SU-DHL-6 (cell line): Measurements from ENCODE around the gene GNB2.

Experiments
- H2AFZ ChIP-seq: fragments of 200-600 bp; sonication (generic); 2 replicates; pipeline ENCODE4 v1.6.1; 2014; ENCODE audit warnings: low read depth, mild to moderate bottlenecking, moderate library complexity, mixed read lengths, antibody characterized with exemption, low read length; ENCODE audit not compliant: severe bottlenecking
- H3F3A ChIP-seq: fragments of 200-600 bp; shearing (Covaris generic); 2 replicates; pipeline ENCODE4 v1.6.0; 2016; ENCODE audit warnings: antibody characterized with exemption, mild to moderate bottlenecking; ENCODE audit not compliant: insufficient read depth
- H3K27ac ChIP-seq: fragments of 200-600 bp; sonication (generic); 2 replicates; pipeline ENCODE4 v1.5.1; 2016; ENCODE audit warnings: low read depth, mild to moderate bottlenecking, low read length, moderate library complexity, mixed read lengths
- H3K27me3 ChIP-seq: fragments of 200-600 bp; sonication (generic), shearing (Covaris generic); 2 replicates; pipeline ENCODE4 v1.6.0; 2014; ENCODE audit warnings: mild to moderate bottlenecking, low read length
- H3K36me3 ChIP-seq: fragments of 200-600 bp; sonication (generic); 2 replicates; pipeline ENCODE4 v1.6.1; 2014; ENCODE audit warnings: mild to moderate bottlenecking, low read length, mixed read lengths
- H3K4me2 ChIP-seq: fragments of 300-600, 200-600 bp; shearing (Covaris generic), sonication (generic); 2 replicates; pipeline ENCODE4 v1.6.0; 2014; ENCODE audit warnings: low read length, low read depth, mild to moderate bottlenecking; ENCODE audit not compliant: poor library complexity, severe bottlenecking
- H3K4me3 ChIP-seq: fragments of 200-600 bp; sonication (generic); 2 replicates; pipeline ENCODE4 v1.5.1; 2014; ENCODE audit warnings: antibody characterized with exemption, low read length, mild to moderate bottlenecking, mixed read lengths; ENCODE audit not compliant: insufficient read depth, poor library complexity, severe bottlenecking
- H3K79me2 ChIP-seq: fragments of 200-600 bp; sonication (generic); 2 replicates; pipeline ENCODE4 v1.6.1; 2014; ENCODE audit warnings: mild to moderate bottlenecking, low read length, moderate library complexity; ENCODE audit not compliant: insufficient read depth
- H3K9ac ChIP-seq: fragments of 200-600 bp; sonication (generic); 2 replicates; pipeline ENCODE4 v1.7.0; 2014; ENCODE audit warnings: mild to moderate bottlenecking, low read length
- H3K9me2 ChIP-seq: fragments of 200-600 bp; sonication (generic); replicated peaks from 2 replicates; pipeline ENCODE4 v1.6.1; 2014; ENCODE audit warnings: low read length; ENCODE audit not compliant: insufficient read depth
- H3K9me3 ChIP-seq: fragments of 200-600 bp; sonication (generic); 2 replicates; pipeline ENCODE4 v1.6.1; 2014; ENCODE audit warnings: low read length, mixed read lengths; ENCODE audit not compliant: insufficient read depth
- H4K20me1 ChIP-seq: fragments of 200-600 bp; sonication (generic); 2 replicates; pipeline ENCODE4 v1.6.1; 2014; ENCODE audit warnings: low read depth, mild to moderate bottlenecking, antibody characterized with exemption, low read length, moderate library complexity, mixed read lengths
- EZH2phosphoT487 ChIP-seq: fragments of 200-600 bp; sonication (generic), shearing (Covaris generic); conservative IDR thresholded peaks from 2 replicates; pipeline ENCODE4 v1.6.1; 2018; ENCODE audit warnings: mild to moderate bottlenecking, antibody characterized with exemption, low read length, moderate library complexity, mixed read lengths
- TF ChIP-seq, protein P1 (sequence below): fragments of 200-600 bp; sonication (generic); IDR thresholded peaks from one replicate; pipeline ENCODE4 v1.5.1; 2017; ENCODE audit warnings: antibody characterized with exemption, mild to moderate bottlenecking, low read length, moderate library complexity; ENCODE audit not compliant: insufficient read depth, poor library complexity, severe bottlenecking

GNB2 gene

DNA sequence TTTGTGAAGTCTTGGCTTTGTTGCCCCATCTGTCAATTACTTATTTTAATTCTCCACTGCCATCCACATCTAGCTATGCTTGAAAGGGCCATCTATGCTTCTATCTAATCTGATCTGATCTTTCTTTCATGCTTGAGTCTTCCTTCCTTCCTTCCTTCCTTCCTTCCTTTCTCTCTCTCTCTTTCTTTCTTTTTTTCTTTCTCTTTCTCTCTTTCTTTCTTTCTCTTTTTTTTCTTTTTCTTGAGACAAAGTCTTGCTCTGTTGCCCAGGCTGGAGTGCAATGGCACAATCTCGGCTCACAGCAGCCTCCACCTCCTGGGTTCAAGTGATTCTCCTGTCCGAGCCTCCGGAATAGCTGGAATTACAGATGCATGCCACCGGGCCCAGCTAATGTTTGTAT, 43.5 kb upstream of the GNB2 start:
- Histone ChIP-seq H3K9me3 (no peaks in the 10 kb centered on the region), H3K9me2 (no peaks in the 10 kb centered on the region), H3K9ac (no peak overlapping the region), H3K36me3 (no peaks in the 10 kb centered on the region), H3K27ac (no peak overlapping the region), H4K20me1 (no peaks in the 10 kb centered on the region), H3K4me2 (no peak overlapping the region), H3K4me3 (no peak overlapping the region), H3F3A (peaks cover 18% of the 10 kb centered on the region), H3K79me2 (no peaks in the 10 kb centered on the region), H2AFZ (no peak overlapping the region), H3K27me3 (no peaks in the 10 kb centered on the region)
- TF ChIP-seq EZH2phosphoT487, result no peak
- TF ChIP-seq, protein P1, sequence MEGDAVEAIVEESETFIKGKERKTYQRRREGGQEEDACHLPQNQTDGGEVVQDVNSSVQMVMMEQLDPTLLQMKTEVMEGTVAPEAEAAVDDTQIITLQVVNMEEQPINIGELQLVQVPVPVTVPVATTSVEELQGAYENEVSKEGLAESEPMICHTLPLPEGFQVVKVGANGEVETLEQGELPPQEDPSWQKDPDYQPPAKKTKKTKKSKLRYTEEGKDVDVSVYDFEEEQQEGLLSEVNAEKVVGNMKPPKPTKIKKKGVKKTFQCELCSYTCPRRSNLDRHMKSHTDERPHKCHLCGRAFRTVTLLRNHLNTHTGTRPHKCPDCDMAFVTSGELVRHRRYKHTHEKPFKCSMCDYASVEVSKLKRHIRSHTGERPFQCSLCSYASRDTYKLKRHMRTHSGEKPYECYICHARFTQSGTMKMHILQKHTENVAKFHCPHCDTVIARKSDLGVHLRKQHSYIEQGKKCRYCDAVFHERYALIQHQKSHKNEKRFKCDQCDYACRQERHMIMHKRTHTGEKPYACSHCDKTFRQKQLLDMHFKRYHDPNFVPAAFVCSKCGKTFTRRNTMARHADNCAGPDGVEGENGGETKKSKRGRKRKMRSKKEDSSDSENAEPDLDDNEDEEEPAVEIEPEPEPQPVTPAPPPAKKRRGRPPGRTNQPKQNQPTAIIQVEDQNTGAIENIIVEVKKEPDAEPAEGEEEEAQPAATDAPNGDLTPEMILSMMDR, result no peak

DNA sequence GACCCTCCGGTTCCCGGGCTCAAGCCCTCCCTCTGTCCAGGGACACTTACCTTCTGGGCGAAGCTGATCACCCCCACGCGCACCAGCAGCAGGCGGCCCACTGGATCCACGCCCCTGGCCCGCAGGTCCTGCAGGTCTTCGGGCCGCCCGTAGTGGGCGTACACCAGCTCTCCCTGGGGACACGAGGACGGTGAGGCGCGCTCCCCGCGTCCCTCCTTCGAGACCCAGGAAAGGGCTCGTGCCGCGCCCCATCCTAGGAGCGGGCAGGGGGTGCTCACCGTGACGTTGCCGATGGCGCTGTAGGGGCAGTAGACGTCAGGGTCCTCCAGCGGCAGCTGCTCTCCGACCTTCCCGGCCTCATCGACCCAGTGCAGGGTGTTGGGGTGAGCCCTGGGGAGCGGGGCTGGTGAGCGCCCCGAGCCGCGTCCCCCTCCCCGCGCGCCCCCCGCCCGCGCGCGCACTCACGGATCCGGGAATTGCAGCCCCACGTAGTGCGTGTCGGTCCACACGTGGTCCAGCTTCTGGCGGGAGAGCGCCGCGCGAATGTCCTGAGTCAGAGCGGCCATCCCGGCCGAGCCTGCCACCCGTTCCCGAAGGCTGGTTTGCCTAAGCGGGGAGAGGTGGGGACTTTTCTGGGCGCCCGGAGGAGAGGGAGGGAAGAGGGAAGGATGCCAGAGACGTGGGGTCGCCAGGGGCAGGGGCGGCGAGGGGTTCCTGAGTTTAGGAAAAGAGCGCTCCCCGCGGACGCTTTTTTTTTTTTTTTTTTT, 40.4 kb upstream of the GNB2 start:
- Histone ChIP-seq H3K79me2 (no peaks in the 10 kb centered on the region), H3K36me3 (0 out of 2 replicates have a peak, but pooled peaks cover 2% of the 10 kb centered on the region), H3K27ac (peak overlapping the region; percentile 58), H3K4me2 (peak overlapping the region; percentile 68), H3K27me3 (no peaks in the 10 kb centered on the region), H2AFZ (peak overlapping the region; percentile 91), H3K9ac (peak overlapping the region; percentile 86), H3K4me3 (peak overlapping the region; percentile 63), H3K9me2 (no peaks in the 10 kb centered on the region), H3F3A (peaks cover 18% of the 10 kb centered on the region), H3K9me3 (no peaks in the 10 kb centered on the region), H4K20me1 (no peaks in the 10 kb centered on the region)
- TF ChIP-seq, protein P1, result peak; percentile 59
- no peak for TF ChIP-seq EZH2phosphoT487

DNA sequence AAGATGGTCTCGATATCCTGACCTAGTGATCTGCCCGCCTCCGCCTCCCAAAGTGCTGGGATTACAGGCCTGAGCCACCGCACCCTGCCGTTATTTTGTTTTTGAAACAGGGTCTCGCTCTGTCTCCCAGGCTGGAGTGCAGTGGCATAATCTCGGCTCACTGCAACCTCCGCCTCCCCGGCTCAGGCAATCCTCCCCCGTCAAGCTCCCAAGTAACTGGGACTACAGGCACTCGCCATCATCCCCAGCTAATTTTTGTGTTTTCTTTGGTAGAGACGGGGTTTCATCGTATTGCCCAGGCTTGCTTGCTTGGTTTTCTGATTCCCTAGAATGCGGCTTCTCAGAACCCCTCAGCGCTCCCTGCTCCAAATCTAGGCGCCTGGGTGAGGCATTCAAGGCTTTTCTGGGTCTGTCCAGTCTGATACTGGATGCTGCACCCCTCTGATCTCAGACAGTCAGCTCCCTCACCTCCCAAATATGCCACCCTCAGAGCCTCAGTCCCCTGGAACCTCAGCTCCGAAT, 33.5 kb upstream of the GNB2 start:
- no peak overlapping the region for H3K27ac ChIP-seq
- H3F3A ChIP-seq, result no peaks in the 10 kb centered on the region
- H3K9ac ChIP-seq, result no peak overlapping the region
- H3K4me2 ChIP-seq, result no peak overlapping the region
- H3K4me3 ChIP-seq, result no peak overlapping the region
- H4K20me1 ChIP-seq, result no peaks in the 10 kb centered on the region
- no peaks in the 10 kb centered on the region for H3K9me3 ChIP-seq
- no peak overlapping the region for H2AFZ ChIP-seq
- H3K27me3 ChIP-seq, result no peaks in the 10 kb centered on the region
- H3K36me3 ChIP-seq, result 0 out of 2 replicates have a peak, but pooled peaks cover 2% of the 10 kb centered on the region
- H3K79me2 ChIP-seq, result no peaks in the 10 kb centered on the region
- H3K9me2 ChIP-seq, result no peaks in the 10 kb centered on the region
- TF ChIP-seq EZH2phosphoT487, result no peak
- TF ChIP-seq, protein P1, result no peak
